HG03460 (cell line): Measurements from ENCODE around the gene CIB4.

Experiments
- ATAC-seq: cut with Tn5 transposase; IDR thresholded peaks from one replicate; pipeline ENCODE4 v1.9.1; 2021; ENCODE audit not compliant: unreplicated experiment

Gene CIB4

GRCh38 chr2:26609839-26610277, 31.3 kb downstream of the CIB4 start:
- no peak for ATAC-seq

DNA sequence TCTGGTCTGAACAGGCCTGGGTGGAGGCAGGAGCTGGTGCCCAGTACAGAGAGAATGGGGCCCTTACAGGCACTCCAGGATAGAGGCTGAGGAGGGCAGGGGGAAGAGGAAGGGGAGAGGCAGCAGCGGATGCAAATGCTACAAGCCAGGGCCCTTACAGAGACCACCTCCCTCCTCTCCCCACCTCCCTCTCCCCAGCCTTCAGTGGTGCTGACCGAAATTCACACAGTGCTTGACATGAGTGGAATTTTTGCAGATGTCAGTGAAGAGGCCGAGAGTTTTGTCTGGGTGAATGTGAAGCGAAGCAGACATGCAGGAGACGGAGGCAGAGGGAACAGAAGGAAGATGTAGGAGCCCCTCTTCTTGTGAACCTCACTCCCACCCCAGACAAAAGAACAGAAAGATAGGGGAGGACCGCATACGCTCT, 31.9 kb downstream of the CIB4 start:
- no peak for ATAC-seq

- ATAC-seq: no peak
Observed at GRCh38 chr2:26608557-26608956, 32.6 kb downstream of the CIB4 start.

DNA sequence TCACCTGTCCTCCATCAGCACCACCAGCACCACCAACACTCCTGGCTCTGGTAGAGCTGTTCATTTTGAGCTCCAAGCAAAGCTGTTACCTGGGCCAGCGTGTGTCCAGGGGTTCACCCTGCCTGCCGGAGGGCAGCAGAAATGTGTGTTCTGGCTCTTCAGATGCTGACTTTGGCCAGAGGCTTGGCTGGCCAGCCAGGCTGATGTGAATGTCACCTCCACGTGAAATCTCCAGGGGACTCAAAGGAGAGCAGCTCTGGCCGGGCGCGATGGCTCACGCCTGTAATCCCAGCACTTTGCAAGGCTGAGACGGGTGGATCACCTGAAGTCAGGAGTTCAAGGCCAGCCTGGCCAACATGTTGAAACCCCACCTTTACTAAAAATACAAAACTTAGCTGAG, 33.5 kb downstream of the CIB4 start:
- no peak for ATAC-seq

GRCh38 chr2:26606847-26607190, 34.3 kb downstream of the CIB4 start:
- no peak for ATAC-seq

DNA sequence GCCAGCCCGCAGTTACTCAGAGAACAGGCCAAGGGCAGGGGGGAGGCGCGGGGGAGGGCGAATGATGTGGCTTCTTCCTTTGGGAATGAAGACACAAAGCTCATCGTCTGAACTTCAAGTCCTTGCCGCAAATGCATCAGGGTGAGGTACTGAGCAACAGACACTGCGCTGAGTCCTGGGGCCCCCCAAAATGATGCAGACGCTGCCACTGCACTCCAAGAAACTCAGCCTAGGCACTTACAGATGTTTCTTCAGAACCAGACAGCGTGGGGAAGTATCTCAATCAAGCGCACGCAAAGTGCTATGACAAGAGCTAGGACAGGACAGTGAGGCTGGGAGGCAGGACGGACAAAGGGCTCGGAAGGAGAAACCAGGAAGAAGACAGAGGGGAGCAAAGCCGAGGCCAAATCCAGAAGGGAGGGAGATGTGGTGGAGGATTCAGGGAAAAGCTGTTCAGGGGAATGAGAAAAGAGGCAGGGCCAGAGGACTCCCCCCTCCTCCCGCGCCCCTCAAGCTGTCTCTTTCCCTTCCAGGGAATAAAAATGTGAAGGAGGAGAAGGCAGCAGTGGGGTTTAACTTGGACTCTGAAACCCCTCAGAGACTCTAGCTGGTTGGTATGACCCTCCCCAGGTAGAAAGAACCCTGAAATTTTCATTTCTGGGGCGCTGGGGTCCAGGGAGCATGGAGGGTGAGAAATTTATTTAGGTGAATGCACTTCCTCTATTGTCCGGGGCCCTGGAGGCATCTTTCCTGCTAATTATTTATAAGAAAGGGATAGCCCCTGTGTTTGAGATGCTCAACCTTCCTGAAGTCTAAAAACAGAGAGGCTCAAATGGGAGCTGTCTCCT, 34.9 kb downstream of the CIB4 start:
- no peak for ATAC-seq

DNA sequence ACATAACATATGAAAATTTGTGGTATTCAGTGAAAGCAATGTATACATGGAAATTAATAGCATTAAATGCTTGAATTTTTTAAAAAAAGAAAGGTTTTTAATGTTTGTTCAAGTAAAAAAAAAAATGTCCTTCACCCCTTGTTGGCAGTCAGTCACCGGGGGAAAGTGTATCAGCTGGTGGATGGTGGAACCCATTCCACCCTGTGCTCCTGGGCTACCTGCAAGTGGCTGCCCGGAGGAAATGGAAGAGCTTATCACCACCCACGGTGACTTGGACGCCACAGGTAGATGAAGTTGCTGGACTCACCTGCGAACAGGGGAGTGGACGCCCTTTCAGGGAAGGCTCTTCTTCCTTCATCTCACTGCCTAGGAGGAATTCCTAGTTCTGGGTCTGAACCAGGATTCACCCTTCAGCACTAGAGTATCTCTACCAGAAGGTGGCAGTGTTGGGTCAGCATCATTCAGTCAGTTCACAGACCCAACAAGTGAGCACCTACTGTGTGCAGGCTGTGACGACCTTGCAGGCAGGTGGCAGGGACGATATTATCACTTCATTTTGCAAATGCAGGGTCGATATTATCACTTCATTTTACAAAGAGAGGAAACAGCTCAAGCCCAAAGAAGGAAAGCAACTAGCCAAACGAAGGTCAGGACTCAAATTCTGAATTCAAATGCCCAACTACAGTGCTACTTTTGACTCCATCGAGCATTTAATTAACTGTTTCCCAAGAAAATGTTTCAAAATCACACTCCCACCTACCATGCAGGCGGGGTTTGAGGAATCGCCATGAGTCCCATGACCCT, 35.8 kb downstream of the CIB4 start:
- no peak for ATAC-seq

GRCh38 chr2:26602575-26602974, 38.6 kb downstream of the CIB4 start:
- no peak for ATAC-seq

DNA sequence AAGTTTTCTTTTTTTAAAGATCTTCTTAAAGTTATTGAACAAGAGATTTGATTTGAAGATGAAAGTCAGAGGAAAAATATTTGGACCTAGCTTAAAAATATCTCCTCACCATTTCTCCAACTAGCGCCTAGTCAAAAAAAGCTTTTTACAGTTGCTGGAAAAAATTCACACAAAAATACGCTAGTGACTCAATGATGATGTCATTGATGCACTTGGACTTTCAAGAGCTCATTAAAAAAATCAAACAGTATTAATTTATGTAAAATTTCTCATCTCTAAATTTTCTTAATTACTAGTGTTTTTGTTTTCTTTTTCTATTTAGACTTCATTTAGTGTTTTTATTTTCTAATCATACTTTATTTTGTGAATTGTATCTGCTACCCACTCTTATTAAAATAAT, 41.8 kb downstream of the CIB4 start:
- ATAC-seq: no peak

DNA sequence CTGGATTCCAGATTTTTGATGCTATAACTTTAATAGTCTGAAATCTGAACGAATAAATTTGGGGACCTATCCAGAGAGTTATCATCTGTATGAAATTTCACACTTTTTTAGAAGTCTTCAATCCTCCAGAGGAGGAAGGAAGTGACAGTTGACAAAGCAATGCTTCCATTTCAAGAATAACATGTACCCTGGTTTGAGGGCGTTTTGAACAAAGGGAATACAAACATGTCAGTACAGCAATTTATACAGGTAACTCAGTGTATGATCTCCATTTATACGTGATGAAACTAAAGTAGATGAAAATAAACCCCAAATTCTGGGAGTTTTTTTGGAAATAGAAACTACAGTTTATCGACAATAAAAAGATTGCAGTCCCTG, 42.2 kb downstream of the CIB4 start:
- no peak for ATAC-seq

GRCh38 chr2:26598336-26598995, 42.7 kb downstream of the CIB4 start:
- ATAC-seq: no peak

GRCh38 chr2:26597197-26597596, 44.0 kb downstream of the CIB4 start:
- no peak for ATAC-seq

- ATAC-seq: no peak
Observed at GRCh38 chr2:26595146-26595545, 46.0 kb downstream of the CIB4 start.

DNA sequence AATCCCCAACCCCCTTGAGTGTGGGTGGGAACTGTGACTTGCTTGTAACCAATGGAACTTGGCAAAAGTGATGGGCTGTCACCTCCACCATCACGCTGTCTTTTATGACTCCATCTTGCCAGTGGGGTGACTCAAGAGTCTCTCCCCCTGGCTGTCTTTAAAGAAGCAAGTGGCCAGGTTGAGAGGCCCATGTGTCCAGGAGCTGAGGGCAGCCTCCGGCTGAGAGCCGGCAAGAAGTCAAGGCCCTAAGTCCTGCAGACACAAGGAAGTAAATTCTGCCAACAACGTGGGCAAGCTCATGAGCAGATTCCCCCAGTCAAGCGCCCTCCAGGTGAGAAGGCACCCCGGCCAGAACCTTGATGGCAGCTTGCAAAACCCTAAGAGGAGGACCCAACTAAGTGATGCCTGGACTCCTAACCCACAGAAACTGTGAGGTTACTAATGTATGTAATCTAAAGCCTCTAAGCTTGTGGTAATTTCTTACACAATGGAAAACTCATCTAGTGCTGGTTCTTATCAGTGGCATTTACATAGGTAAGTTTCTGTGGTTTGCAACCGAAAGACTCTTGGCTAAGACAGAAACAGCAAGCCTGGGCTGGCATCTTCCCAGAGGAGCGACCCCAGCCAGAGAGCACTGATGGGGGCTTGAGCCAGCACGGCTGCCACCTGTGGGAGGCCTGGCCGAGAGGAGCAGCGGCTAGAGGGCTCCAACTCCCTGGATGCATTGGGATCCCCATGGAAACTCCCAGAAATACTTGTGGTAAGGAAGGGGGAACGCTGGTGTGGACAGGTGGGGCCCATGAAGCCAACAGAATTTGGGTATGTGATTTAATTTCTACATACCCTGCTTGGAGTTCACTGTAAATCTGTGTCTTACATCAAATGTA, 49.3 kb downstream of the CIB4 start:
- ATAC-seq: no peak

DNA sequence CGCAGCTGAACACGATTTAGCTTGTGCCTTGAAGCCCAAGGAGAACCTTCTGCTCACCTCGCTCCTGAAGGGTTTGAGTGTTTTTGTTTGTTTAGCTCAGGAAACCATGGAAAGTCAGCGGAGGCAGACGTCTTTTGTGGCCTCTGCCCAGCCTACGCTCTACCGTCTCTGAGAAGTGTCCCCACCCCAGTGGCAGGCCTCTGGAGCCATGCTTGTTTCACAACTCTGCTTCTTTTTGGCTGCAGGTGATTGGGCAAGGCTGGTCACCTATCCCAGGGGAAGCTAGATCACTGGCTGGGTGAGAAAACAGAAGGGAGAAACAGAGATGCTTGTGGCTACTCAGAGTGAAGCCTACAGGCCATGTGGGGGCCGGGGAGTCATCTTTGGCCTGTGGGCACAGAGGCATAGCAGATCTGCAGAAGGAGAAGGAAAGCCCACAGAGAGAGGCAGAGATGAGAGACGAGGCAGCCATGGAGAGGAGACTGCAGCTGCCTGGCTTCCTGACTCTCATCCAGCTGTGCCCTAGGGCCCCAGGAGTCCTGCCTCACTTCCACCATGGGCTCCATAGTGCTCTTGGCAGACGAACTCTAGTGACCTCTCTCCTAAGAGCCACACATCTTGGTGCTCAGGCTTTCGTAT, 50.1 kb downstream of the CIB4 start:
- ATAC-seq: no peak

- ATAC-seq: no peak
Observed at GRCh38 chr2:26590508-26590907, 50.7 kb downstream of the CIB4 start.

DNA sequence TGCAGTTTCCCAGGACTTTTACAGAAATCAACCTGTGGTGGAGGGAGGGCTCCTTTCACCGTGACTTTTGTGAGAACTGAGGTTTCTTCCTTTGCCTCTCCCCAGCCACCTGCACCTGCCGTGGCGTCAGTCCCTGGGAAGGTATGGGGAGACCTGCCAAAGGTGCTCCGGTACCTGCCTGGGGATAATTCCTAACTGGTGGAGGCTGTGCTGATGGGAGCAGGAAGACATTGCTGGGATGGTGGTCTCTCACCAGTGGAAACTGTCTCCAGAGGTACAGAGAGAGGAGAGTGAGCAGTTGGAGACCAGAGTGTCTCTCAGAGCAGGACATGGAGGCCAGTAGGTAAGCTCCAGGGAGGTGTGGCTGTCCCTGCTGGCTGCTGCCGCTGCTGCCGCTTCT, 52.6 kb downstream of the CIB4 start:
- ATAC-seq: no peak

DNA sequence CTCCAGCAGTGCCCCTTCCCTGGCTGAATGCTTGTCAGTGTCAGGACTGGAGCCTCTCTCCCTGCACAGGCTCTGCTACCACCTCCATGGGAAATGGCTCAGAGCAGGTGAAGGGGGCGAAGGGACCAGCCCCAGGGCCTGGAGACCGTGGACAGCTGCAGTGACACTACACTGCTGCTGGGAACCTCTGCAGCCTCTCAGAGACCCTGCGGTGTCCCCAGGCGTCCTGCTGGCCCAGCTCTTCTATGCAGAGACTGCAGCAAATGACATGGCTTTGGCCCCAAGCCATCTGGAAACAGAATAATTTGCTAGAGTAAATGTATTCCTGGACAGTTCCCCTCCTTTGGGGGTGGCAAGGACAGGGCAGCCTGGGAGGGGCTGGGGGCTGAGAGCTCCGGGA, 53.2 kb downstream of the CIB4 start:
- ATAC-seq: no peak

- ATAC-seq: no peak
Observed at GRCh38 chr2:26585966-26586365, 55.2 kb downstream of the CIB4 start.

- no peak for ATAC-seq
Observed at GRCh38 chr2:26585100-26585499, 56.1 kb downstream of the CIB4 start.
